ENCODE measurements around the gene LRRC47. TPM values are rescaled to one million over a fixed set of nuclear protein-coding genes. Genes with fewer than 3 reads are reported as not detected.

Gene LRRC47
- total RNA-seq, 1 donor = 22.9 TPM

- TF ChIP-seq, protein P1, sequence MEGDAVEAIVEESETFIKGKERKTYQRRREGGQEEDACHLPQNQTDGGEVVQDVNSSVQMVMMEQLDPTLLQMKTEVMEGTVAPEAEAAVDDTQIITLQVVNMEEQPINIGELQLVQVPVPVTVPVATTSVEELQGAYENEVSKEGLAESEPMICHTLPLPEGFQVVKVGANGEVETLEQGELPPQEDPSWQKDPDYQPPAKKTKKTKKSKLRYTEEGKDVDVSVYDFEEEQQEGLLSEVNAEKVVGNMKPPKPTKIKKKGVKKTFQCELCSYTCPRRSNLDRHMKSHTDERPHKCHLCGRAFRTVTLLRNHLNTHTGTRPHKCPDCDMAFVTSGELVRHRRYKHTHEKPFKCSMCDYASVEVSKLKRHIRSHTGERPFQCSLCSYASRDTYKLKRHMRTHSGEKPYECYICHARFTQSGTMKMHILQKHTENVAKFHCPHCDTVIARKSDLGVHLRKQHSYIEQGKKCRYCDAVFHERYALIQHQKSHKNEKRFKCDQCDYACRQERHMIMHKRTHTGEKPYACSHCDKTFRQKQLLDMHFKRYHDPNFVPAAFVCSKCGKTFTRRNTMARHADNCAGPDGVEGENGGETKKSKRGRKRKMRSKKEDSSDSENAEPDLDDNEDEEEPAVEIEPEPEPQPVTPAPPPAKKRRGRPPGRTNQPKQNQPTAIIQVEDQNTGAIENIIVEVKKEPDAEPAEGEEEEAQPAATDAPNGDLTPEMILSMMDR (IDR thresholded peaks at IDR 0.05; ENCODE audit: insufficient read depth, low read length) = no peak
- DNase-seq (ENCODE audit: low read depth) = no peak
- H3K4me3 ChIP-seq (ENCODE audit: low read depth, low read length) = peak overlapping the region; percentile 71
Observed at GRCh38 chr1:3747522-3747848, 48.8 kb downstream of the LRRC47 start.

- H3K4me3 ChIP-seq (ENCODE audit: low read depth, low read length) = peak overlapping the region; percentile 71
- TF ChIP-seq, protein P1 (IDR thresholded peaks at IDR 0.05; ENCODE audit: insufficient read depth, low read length) = no peak
- DNase-seq (ENCODE audit: low read depth) = peak; percentile 62
Observed at GRCh38 chr1:3746830-3747521, 49.3 kb downstream of the LRRC47 start.

- TF ChIP-seq, protein P1 (IDR thresholded peaks at IDR 0.05; ENCODE audit: insufficient read depth, low read length) = no peak
- DNase-seq (ENCODE audit: low read depth) = no peak
Observed at GRCh38 chr1:3746389-3746829, 49.9 kb downstream of the LRRC47 start.

DNA sequence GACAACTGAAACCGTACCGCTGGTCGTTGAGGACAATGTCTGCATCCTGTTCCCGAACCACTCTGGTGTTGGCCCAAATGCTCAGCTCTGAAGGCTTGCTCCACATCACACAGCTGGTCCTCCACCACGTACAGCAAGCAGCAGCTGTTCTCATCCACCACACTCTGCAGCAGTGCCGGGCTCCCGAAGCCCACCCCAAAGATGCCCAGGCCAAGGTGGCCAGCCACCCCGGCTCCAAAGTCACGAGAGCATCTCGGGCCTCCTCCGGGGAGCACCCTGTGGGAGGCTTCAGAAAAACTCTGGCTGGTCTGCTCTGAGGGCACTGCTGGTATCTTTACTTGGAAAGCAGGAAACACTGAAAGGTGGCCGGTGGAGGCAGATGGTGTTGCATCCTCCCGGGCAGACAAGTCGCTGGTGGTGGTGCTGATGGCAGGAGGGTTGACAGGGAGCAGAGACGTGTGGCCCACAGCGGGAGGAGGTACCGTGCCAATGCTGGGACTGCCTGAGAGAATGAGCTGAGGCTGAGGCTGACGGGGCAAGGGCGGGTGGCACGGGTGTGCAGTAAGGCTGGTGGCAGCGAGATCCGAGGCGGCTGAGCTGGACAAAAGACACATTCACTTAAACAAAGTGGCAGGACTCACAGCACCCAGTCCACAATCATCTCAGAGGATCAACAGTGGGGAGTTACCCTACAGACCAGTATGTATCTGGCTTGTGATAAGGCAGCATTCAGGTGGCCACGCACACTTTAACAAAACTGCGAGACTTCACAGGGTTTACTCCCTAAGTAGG lies 50.5 kb downstream of the LRRC47 start:
- TF ChIP-seq, protein P1 (IDR thresholded peaks at IDR 0.05; ENCODE audit: insufficient read depth, low read length) = no peak
- no peak for DNase-seq (ENCODE audit: low read depth)
- H3K4me3 ChIP-seq (ENCODE audit: low read depth, low read length) = peak overlapping the region; percentile 71

More at GRCh38 chr1:3746389-3746829, 49.9 kb downstream of the LRRC47 start:
- peak overlapping the region; percentile 71 for H3K4me3 ChIP-seq (ENCODE audit: low read depth, low read length)

DNA sequence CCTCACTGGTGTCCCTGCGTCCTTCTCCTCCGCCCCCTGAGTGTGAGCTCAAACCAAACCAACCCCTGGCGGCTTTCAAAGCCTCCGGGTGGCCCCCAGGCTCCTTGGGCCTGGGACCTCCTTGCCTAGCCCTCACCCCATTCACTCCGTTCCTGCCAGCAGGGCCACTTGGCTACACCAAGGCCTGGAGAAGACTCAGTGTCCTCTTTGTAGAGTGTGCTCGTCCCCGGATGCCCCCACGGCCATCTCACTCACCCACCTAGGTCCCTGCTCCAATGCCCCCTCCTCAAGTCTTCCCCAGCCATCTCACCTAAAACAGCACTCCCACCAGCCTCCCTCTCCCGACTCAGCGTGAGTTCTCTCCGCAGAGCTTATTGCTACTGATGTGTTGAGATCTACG lies 51.2 kb downstream of the LRRC47 start:
- H3K4me3 ChIP-seq (ENCODE audit: low read depth, low read length) = no peak overlapping the region
- no peak for DNase-seq (ENCODE audit: low read depth)
- TF ChIP-seq, protein P1 (IDR thresholded peaks at IDR 0.05; ENCODE audit: insufficient read depth, low read length) = no peak

- no peak overlapping the region for H3K4me3 ChIP-seq (ENCODE audit: low read depth, low read length)
- TF ChIP-seq, protein P1 (IDR thresholded peaks at IDR 0.05; ENCODE audit: insufficient read depth, low read length) = no peak
- no peak for DNase-seq (ENCODE audit: low read depth)
Observed at GRCh38 chr1:3744646-3745045, 51.7 kb downstream of the LRRC47 start.
